Activated naive CD4-positive, alpha-beta T cell treated with anti-CD3 and anti-CD28 coated beads, Interleukin-2, amount 50 U/mL, for 72 hours (primary cell): ENCODE data around the gene BCLAF1. TPM values are rescaled to one million over a fixed set of nuclear protein-coding genes. Genes with fewer than 3 reads are reported as not detected.
"Not testable (repeated sequence)": the region's sequence is repeated elsewhere in the genome, so short reads cannot be mapped to it uniquely, and the experiment has no call there.

Experiments used
- ATAC-seq, 2 donors: fragments of 150-1000 bp; cut with Tn5 transposase; 2 replicates each; pipeline ENCODE4 v1.10.0; 2021; ENCODE audit warnings: mild to moderate bottlenecking in 2 of 2, moderate library complexity in 2 of 2
- DNase-seq, 2 donors: peaks; one replicate each; pipeline ENCODE4 v3.0.0; 2021 to 2022; ENCODE audit warnings: low spot score in 2 of 2
- H3K27ac Mint-ChIP-seq, 2 donors: one replicate each; pipeline ENCODE4 v1.8.0; 2022; ENCODE audit warnings: mild to moderate bottlenecking in 2 of 2, mixed read lengths in 2 of 2
- H3K36me3 Mint-ChIP-seq, 2 donors: one replicate each; pipeline ENCODE4 v1.8.0; 2022; ENCODE audit warnings: mixed read lengths in 2 of 2
- H3K9me3 Mint-ChIP-seq, 2 donors: one replicate each; pipeline ENCODE4 v1.8.0; 2022; ENCODE audit warnings: mixed read lengths in 2 of 2
- total RNA-seq, 2 donors: library from RNA; stranded (reverse); gene quantifications; one replicate each; pipeline ENCODE4 v1.2.3, GENCODE V29; 2022

BCLAF1 gene
- total RNA-seq, 2 donors from 2014 or later = 101 to 159 TPM

DNA sequence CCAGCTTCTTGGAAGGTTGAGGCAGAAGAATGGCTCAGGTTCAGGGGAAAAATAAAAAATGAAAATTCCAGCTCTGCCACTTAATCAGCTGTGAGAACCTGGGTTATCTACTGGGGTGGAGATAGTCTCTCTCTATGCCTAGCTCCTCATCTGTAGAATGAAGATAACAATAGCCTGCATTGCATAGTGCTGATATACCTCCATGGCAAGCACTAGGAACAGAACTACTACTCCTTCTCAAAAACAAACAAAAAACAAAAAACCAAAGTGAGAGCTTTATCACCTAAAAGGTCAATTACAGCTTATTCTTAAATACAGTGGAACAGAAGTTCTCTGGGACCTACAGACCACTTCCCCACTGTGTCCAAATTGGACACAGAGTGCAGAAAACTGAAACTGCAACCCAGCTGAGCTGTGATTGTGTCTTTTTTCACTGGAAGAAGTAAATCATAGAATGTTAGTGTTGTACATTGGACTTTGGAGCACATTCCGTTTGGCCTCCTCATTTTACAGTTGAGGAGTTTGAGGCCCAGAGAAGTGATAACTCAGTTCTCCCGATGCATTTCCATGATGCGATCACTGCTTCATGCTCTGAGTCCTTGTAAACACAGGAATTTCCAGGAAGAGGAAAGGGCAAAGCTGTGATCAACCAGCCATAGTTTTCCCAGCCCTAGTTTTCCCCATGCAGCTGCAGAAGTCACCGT lies 62.8 kb downstream of the BCLAF1 start:
- ATAC-seq = peak; percentile 29 to 33
- peak overlapping the region in 1 of 2 donors; percentile 67 for H3K27ac Mint-ChIP-seq

DNA sequence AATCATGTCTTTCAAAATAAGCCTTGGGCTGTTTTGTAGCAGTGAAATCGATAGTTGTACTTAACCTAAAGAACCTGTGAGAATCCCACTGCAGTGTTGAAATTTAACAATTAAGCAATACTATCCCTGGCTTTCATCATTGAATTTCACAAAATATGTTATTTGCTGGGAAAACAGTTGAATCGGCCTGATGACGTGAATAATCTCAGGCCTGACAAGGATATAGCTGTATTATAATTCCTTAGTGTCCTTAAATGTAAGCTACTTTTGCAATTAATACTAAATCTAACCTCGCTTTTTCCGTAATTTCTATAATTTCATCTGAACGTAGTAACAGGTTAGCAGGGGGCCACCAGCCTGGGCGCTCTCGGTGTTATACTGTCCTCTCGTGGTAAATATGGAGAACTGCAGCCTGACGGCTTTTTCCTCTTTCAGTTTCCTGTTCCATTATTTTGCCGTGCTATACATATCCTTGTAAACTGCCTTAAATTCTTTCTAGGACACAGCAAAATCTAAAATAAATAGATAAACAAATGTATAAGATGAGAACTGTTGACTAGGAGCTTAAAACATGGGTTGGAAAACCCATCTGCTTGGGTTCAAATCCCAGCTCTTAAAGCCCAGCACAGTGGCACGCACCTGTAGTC lies 63.5 kb downstream of the BCLAF1 start:
- DNase-seq (peak in 1 of 2 donors; percentile 59), ATAC-seq (peak; percentile 70 to 81)
- peak overlapping the region in 1 of 2 donors; percentile 67 for H3K27ac Mint-ChIP-seq
- peaks cover 5% of the 10 kb centered on the region in 2 donors for H3K9me3 Mint-ChIP-seq
- no peaks in the 10 kb centered on the region for H3K36me3 Mint-ChIP-seq

More for the DNA sequence above, 62.8 kb downstream of the BCLAF1 start:
- Mint-ChIP-seq H3K36me3 (no peaks in the 10 kb centered on the region), H3K9me3 (peaks cover 5% of the 10 kb centered on the region in 2 donors)
- no peak for DNase-seq

DNA sequence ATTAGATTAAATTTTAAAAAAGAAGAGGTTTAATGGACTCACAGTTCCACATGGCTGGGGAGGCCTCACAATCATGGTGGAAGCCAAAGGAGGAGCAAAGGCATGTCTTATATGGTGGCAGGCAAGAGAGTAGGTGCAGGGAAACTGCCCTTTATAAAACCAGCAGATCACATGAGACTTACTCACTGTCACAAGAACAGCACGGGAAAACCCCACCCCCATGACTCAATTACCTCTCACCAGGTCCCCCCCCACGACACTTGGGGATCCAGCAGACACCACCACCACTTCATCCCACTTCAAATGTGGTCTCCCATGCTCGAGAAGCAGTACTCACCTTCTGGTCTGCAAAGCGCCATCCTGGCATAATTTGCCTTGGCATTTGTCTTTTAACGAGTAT lies 64.2 kb downstream of the BCLAF1 start:
- DNase-seq (peak in 1 of 2 donors; percentile 6), ATAC-seq (peak; percentile 40 to 90)
- no peaks in the 10 kb centered on the region for H3K36me3 Mint-ChIP-seq
- H3K27ac Mint-ChIP-seq = peak overlapping the region in 1 of 2 donors; percentile 67
- peaks cover 5 to 6% of the 10 kb centered on the region in 2 donors for H3K9me3 Mint-ChIP-seq

DNA sequence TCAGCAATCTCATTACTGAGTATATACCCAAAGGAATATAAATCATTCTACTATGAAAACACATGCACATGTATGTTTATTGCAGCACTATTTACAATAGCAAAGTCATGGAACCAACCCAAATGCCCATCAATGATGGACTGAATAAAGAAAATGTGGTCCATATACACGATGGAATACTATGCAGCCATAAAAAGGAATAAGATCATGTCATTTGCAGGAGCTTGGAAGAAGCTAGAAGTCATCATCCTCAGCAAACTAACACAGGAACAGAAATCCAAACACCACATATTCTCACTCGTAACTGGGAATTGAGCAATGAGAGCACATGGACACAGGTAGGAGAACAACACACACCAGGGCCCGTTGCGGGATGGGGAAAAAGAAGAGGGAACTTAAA lies 64.7 kb downstream of the BCLAF1 start:
- DNase-seq, H3K36me3 Mint-ChIP-seq, ATAC-seq: not testable (repeated sequence)
- peak overlapping the region in 1 of 2 donors; percentile 37 for H3K27ac Mint-ChIP-seq
- peaks cover 5 to 11% of the 10 kb centered on the region in 2 donors for H3K9me3 Mint-ChIP-seq

DNA sequence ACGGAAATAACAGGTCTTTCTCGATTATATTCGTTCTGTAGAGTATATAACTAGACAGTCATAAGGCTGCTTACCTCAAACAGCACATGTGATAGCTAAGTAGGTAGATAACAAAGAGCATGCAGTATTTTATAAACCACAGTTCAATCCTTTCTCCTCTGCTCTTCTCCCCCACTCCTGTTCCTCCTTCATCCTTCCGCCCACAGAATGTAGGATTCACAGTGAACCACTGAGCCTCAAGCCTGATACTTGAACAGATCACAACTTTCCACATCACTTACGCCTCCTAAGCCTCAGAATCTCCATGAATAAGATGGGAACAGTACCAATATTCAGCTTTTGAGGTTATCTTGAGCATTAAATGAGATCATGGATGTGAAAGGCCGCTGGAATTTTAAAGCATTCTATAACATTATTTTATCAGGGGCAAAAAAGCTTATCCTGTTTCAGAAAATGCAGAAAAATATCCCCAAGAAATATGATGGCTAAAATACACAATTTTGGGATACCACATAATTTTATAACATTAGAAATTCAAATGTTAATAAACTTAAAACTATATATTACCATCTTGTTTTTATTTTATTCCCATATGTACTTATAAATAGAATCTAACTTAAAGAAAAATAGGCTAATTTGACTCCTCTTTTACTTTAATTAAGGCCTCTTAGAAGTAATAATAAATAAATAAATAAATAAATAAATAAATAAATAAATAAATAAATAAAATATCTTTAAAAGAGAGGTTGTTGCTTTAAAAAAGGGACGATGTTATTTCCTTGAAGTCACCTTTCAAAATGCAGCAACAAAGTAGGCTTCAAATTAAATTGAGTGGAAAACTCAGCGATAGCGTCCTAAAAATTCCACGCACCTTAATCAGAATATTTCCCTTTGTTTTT lies 72.9 kb downstream of the BCLAF1 start:
- Mint-ChIP-seq H3K9me3 (peaks cover 0 to 12% of the 10 kb centered on the region in 2 donors), H3K36me3 (peaks cover 0 to 5% of the 10 kb centered on the region in 2 donors), H3K27ac (no peak overlapping the region)
- no peak for DNase-seq
- no peak for ATAC-seq

DNA sequence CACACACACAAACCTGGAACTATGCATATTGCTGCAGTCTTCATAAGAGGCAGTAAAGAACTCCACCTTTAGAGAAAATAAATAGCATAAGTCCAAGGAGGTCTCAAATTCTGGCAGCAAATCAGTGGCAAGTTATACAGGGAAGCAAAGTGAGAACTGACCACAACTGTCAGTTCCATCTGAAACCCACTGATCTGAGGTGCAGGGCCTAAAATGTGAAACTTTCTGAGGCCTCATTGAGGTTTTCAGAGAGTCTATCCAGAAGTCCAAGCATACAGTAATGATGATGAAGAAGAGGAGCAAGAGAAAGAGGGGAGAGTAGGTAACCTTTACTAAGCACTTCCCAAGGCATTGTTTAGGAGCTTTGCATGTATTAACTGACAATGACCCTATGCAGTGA lies 75.8 kb downstream of the BCLAF1 start:
- H3K36me3 Mint-ChIP-seq = no peaks in the 10 kb centered on the region
- no peak for ATAC-seq

DNA sequence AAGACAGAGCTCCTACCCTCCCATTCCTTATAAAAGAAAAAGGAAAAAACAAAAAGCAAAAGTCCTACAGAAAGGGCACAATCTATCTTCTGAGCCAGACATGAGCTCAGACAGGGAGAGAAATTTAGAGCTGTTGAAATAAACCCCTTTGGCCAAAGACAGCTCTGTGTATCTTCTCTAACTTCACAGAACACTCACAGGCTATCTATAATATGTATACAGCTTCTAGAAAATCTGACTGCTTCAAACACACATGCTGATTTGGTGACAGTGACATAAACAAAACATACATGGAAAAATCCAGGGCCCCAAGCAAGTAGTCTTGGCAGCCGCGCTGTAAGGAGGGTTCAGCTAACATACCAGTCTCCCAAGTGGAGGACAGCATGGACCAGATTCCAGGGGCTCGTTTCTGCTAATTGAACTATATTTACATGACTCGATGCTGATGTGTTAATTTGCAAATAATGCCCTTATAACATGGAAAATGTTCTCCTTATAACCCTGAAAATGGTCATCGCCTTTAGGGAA lies 76.6 kb downstream of the BCLAF1 start:
- H3K9me3 Mint-ChIP-seq = no peaks in the 10 kb centered on the region
- ATAC-seq = no peak
- H3K36me3 Mint-ChIP-seq = no peaks in the 10 kb centered on the region
- no peak for DNase-seq
- H3K27ac Mint-ChIP-seq = no peak overlapping the region

More for the DNA sequence above, 75.8 kb downstream of the BCLAF1 start:
- peaks cover 0 to under 1% of the 10 kb centered on the region in 2 donors for H3K9me3 Mint-ChIP-seq
- H3K27ac Mint-ChIP-seq = no peak overlapping the region
- no peak for DNase-seq

DNA sequence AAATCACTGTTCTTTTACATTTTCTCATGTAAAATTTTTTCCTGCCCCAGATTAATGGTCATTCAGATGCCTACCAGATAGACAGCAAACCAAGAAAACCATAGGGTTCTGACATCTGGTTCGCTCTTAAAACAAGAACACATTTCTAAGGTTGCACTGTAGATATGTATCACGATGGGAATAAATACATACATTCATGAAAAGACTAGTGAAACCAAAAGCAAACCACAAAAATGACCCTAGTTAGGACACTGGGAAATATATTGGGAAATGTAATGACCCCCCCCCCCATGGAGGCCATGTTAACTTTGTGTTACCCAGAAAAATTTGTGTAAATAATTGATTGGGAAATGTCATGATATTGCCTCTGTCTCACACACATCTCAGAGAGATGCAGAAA lies 77.0 kb downstream of the BCLAF1 start:
- ATAC-seq (no peak), DNase-seq (no peak)
- H3K27ac Mint-ChIP-seq = no peak overlapping the region
- H3K9me3 Mint-ChIP-seq = no peaks in the 10 kb centered on the region
- no peaks in the 10 kb centered on the region for H3K36me3 Mint-ChIP-seq

DNA sequence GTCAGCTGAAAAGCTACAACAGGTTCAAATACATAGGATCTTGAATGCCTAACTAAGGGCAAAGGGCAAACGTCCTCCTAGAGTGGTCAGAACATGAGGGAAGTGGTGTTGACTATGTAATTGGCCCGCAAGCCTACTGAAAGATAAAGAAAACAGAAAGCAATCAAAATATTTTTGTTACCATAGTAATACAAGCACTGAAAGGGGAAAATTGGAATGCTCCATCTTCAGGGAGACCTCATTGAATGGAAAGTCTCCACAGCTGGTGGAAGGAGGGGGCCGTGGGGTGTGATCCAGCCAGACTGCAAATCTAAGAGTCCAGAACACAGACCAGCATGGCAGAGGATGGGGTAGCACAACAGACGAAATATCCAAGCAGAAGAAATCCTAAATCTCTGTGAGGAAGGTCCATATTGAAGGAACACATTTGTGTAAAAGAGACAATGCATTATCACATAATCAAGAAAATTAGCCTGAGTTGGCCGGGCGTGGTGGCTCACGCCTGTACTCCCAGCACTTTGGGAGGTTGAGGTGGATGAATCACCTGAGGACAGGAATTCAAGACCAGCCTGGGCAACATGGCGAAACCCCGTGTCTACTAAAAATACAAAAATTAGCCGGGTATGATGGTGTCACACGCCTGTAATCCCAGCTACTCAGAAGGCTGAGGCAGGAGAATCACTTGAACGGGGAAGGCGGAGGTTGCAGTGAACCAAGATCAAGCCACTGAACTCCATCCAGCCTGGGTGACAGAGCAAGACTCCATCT lies 79.1 kb downstream of the BCLAF1 start:
- no peak for DNase-seq
- no peaks in the 10 kb centered on the region for H3K9me3 Mint-ChIP-seq
- no peak for ATAC-seq
- no peaks in the 10 kb centered on the region for H3K36me3 Mint-ChIP-seq
- no peak overlapping the region for H3K27ac Mint-ChIP-seq

DNA sequence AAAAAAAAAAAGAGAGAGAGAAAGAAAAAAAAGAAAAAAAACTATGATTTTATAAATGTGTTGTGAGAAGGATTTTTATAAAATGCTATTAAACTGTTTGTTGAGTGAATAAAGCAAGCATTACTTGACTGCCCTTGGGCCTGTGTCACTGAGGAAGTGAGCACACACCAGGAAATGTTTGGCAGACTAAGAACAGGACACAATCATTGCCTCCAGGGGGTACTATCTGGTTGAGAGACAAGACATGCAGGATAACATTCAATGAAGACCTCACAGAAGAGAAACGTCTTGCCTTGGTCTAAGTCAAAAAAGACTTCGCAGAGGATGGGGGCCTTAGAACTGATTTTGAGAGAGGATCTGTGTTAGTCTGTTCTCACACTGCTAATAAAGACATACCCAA lies 80.2 kb downstream of the BCLAF1 start:
- ATAC-seq (no peak), DNase-seq (no peak)
- H3K27ac Mint-ChIP-seq = no peak overlapping the region
- H3K9me3 Mint-ChIP-seq = no peaks in the 10 kb centered on the region
- no peaks in the 10 kb centered on the region for H3K36me3 Mint-ChIP-seq

DNA sequence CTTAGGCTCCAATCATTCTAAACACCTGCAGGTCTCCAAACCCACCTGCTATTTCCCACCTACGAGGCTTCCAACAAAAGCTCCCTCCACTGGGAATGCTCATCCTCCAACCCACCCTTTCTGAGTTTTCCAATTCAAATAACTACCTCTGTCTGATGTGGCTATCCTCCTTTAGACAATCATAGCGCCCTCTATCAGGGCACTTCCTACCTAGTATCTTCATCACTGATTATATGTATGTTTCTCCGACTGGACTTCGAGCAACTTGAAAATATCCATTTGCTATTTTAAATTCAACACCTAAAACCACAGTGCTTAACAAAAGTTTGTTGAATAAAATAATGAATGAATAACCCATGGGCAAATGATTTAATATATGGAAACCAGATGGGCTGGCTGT lies 80.9 kb downstream of the BCLAF1 start:
- Mint-ChIP-seq H3K36me3 (no peaks in the 10 kb centered on the region), H3K27ac (peak overlapping the region in 1 of 2 donors; percentile 16), H3K9me3 (no peaks in the 10 kb centered on the region)
- no peak for DNase-seq
- ATAC-seq = no peak

Other genes with a start within 250 kb of the BCLAF1 start
- gene MTFR2, start 39.5 kb downstream of the BCLAF1 start, total RNA-seq = 10 to 100 TPM; 25.9 to 32.0 TPM